GM19452 (cell line): ENCODE data around the gene APOBEC3C.
"Not testable (repeated sequence)": the region's sequence is repeated elsewhere in the genome, so short reads cannot be mapped to it uniquely, and the experiment has no call there.

ENCODE experiments used
- ATAC-seq: cut with Tn5 transposase; IDR thresholded peaks from one replicate; pipeline ENCODE4 v1.9.1; 2021; ENCODE audit not compliant: unreplicated experiment

APOBEC3C gene

GRCh38 chr22:38981992-38982927 lies 31.8 kb upstream of the APOBEC3C start, which contains the start of gene APOBEC3B:
TSS of gene APOBEC3B (plus strand) at chr22:38982347. CDS start at chr22:38982454, 107 bp downstream.
- ATAC-seq, result peak; percentile 58

- ATAC-seq, result no peak
Observed at GRCh38 chr22:38984224-38984623, 29.8 kb upstream of the APOBEC3C start.

GRCh38 chr22:38984784-38985757 lies 29.0 kb upstream of the APOBEC3C start:
- ATAC-seq, result peak; percentile 60

- ATAC-seq, result no peak
Observed at GRCh38 chr22:38986629-38987028, 27.4 kb upstream of the APOBEC3C start.

- ATAC-seq, result no peak
Observed at GRCh38 chr22:38987171-38987895, 26.7 kb upstream of the APOBEC3C start.

- ATAC-seq, result no peak
Observed at GRCh38 chr22:38989466-38989865, 24.6 kb upstream of the APOBEC3C start.

- ATAC-seq, result not testable (repeated sequence)
Observed at GRCh38 chr22:38992871-38993371, 21.1 kb upstream of the APOBEC3C start.

- no peak for ATAC-seq
Observed at GRCh38 chr22:38996105-38996504, 18.0 kb upstream of the APOBEC3C start.

GRCh38 chr22:38997518-38997917 lies 16.5 kb upstream of the APOBEC3C start:
- ATAC-seq, result no peak

- ATAC-seq, result no peak
Observed at GRCh38 chr22:39003165-39003638, 10.9 kb upstream of the APOBEC3C start.

GRCh38 chr22:39007177-39007576 lies 6.9 kb upstream of the APOBEC3C start:
- no peak for ATAC-seq

GRCh38 chr22:39008271-39008850 lies 5.7 kb upstream of the APOBEC3C start:
- ATAC-seq, result not testable (repeated sequence)

- no peak for ATAC-seq
Observed at GRCh38 chr22:39010946-39011345, 3.1 kb upstream of the APOBEC3C start.

GRCh38 chr22:39012533-39013511 lies 1.2 kb upstream of the APOBEC3C start:
- no peak for ATAC-seq

GRCh38 chr22:39013561-39013941 lies 506 bp upstream of the APOBEC3C start:
- ATAC-seq, result peak; percentile 36

- not testable (repeated sequence) for ATAC-seq
Observed at GRCh38 chr22:39014723-39015121, 665 bp downstream of the APOBEC3C start.

GRCh38 chr22:39016592-39016991 lies 2.5 kb downstream of the APOBEC3C start:
- no peak for ATAC-seq

GRCh38 chr22:39017596-39018365 lies 3.7 kb downstream of the APOBEC3C start:
- ATAC-seq, result no peak
